H9 (cell line): ENCODE results near the gene USP7. TPM values are rescaled to one million over a fixed set of nuclear protein-coding genes. Genes with fewer than 3 reads are reported as not detected.

Experiments used
- DNase-seq: peaks from one replicate; pipeline ENCODE4 v3.0.0-alpha.2; 2017
- H2AFZ ChIP-seq: one replicate; pipeline ENCODE4 v1.6.1; 2013; ENCODE audit warnings: mild to moderate bottlenecking, low read length, control low read depth, moderate library complexity
- H2AK5ac ChIP-seq: 2 replicates; pipeline ENCODE4 v1.6.1; 2013; ENCODE audit warnings: low read length, control low read depth, mixed read lengths; ENCODE audit not compliant: insufficient read length
- H2BK120ac ChIP-seq: one replicate; pipeline ENCODE4 v1.6.1; 2013; ENCODE audit warnings: low read depth, mild to moderate bottlenecking, low read length, control low read depth, inconsistent platforms; ENCODE audit not compliant: poor library complexity, severe bottlenecking
- H2BK12ac ChIP-seq: 2 replicates; pipeline ENCODE4 v1.6.1; 2013; ENCODE audit warnings: low read length, control low read depth, mixed read lengths, low read depth; ENCODE audit not compliant: insufficient read length
- H2BK15ac ChIP-seq: 2 replicates; pipeline ENCODE4 v1.6.1; 2013; ENCODE audit warnings: low read depth, low read length, control low read depth
- H2BK20ac ChIP-seq: one replicate; pipeline ENCODE4 v1.6.1; 2013; ENCODE audit warnings: low read depth, mild to moderate bottlenecking, low read length, control low read depth, inconsistent platforms; ENCODE audit not compliant: poor library complexity, severe bottlenecking
- H2BK5ac ChIP-seq: 2 replicates; pipeline ENCODE4 v1.6.1; 2013; ENCODE audit warnings: low read length, control low read depth, mixed read lengths; ENCODE audit not compliant: insufficient read length
- H3K14ac ChIP-seq: 2 replicates; pipeline ENCODE4 v1.6.1; 2013; ENCODE audit warnings: low read length, control low read depth; ENCODE audit not compliant: insufficient read depth
- H3K18ac ChIP-seq: 2 replicates; pipeline ENCODE4 v1.6.1; 2013; ENCODE audit warnings: low read depth, mild to moderate bottlenecking, mixed read lengths, low read length, control low read depth; ENCODE audit not compliant: insufficient read length
- H3K23ac ChIP-seq: 2 replicates; pipeline ENCODE4 v1.6.1; 2013; ENCODE audit warnings: low read length, control low read depth, mixed read lengths, low read depth; ENCODE audit not compliant: insufficient read length
- H3K23me2 ChIP-seq: 2 replicates; pipeline ENCODE4 v1.6.1; 2013; ENCODE audit warnings: low read depth, mild to moderate bottlenecking, mixed read lengths, low read length, control low read depth; ENCODE audit not compliant: insufficient read length, poor library complexity, severe bottlenecking
- H3K27ac ChIP-seq: 2 replicates; pipeline ENCODE4 v1.5.1; 2013; ENCODE audit warnings: low read length, control low read depth, mixed read lengths, low read depth; ENCODE audit not compliant: insufficient read length
- H3K27me3 ChIP-seq: 2 replicates; pipeline ENCODE4 v1.6.1; 2013; ENCODE audit warnings: low read length, control low read depth, inconsistent platforms; ENCODE audit not compliant: insufficient read depth
- H3K4ac ChIP-seq: 2 replicates; pipeline ENCODE4 v1.6.1; 2013; ENCODE audit warnings: low read depth, mild to moderate bottlenecking, control low read depth, inconsistent platforms, low read length, moderate library complexity
- H3K4me1 ChIP-seq: 2 replicates; pipeline ENCODE4 v1.6.1; 2013; ENCODE audit warnings: low read length, control low read depth, inconsistent platforms; ENCODE audit not compliant: insufficient read depth
- H3K4me2 ChIP-seq: 2 replicates; pipeline ENCODE4 v1.6.1; 2013; ENCODE audit warnings: low read length, control low read depth, mixed read lengths; ENCODE audit not compliant: insufficient read length, insufficient read depth
- H3K56ac ChIP-seq: 2 replicates; pipeline ENCODE4 v1.6.1; 2013; ENCODE audit warnings: low read depth, mild to moderate bottlenecking, mixed read lengths, low read length, control low read depth; ENCODE audit not compliant: insufficient read length
- H3K79me1 ChIP-seq: 2 replicates; pipeline ENCODE4 v1.6.1; 2013; ENCODE audit warnings: low read depth, mild to moderate bottlenecking, moderate library complexity, low read length, control low read depth, inconsistent platforms; ENCODE audit not compliant: insufficient read depth, poor library complexity, severe bottlenecking
- H3K79me2 ChIP-seq: 2 replicates; pipeline ENCODE4 v1.6.1; 2013; ENCODE audit warnings: low read length, control low read depth, inconsistent platforms; ENCODE audit not compliant: insufficient read depth
- H3K9ac ChIP-seq: 2 replicates; pipeline ENCODE4 v1.6.1; 2013; ENCODE audit warnings: low read length, control low read depth, mixed read lengths; ENCODE audit not compliant: insufficient read length; ENCODE audit errors: extremely low read depth
- H3K9me3 ChIP-seq: one replicate; pipeline ENCODE4 v1.6.1; 2013; ENCODE audit warnings: low read depth, low read length, inconsistent platforms; ENCODE audit not compliant: control insufficient read depth
- H3T11ph ChIP-seq: one replicate; pipeline ENCODE4 v1.6.1; 2013; ENCODE audit warnings: mild to moderate bottlenecking, low read length, control low read depth, inconsistent platforms
- H4K20me1 ChIP-seq: one replicate; pipeline ENCODE4 v1.6.1; 2013; ENCODE audit not compliant: control insufficient read depth, insufficient read length, insufficient read depth
- H4K5ac ChIP-seq: 2 replicates; pipeline ENCODE4 v1.6.1; 2013; ENCODE audit warnings: low read depth, mild to moderate bottlenecking, mixed read lengths, low read length, control low read depth; ENCODE audit not compliant: insufficient read length
- H4K8ac ChIP-seq: replicated peaks from 2 replicates; pipeline ENCODE4 v1.6.1; 2013; ENCODE audit warnings: low read length, control low read depth, mixed read lengths, low read depth; ENCODE audit not compliant: insufficient read length
- H4K91ac ChIP-seq: 2 replicates; pipeline ENCODE4 v1.6.1; 2013; ENCODE audit warnings: low read depth, mild to moderate bottlenecking, moderate library complexity, mixed read lengths, low read length, control low read depth; ENCODE audit not compliant: insufficient read length
- H3K27ac Mint-ChIP-seq, 3 experiments: 2 replicates in 2 of 3; 3 replicates in 1 of 3; pipeline ENCODE4 v1.8.0; 2020 to 2021; ENCODE audit warnings: mixed read lengths in 3 of 3, mild to moderate bottlenecking in 1 of 3, moderate library complexity in 1 of 3
- H3K27me3 Mint-ChIP-seq: 2 replicates; pipeline ENCODE4 v1.8.0; 2021; ENCODE audit warnings: low read depth, mild to moderate bottlenecking, moderate library complexity, mixed read lengths
- H3K36me3 Mint-ChIP-seq, 3 experiments: 2 replicates in 2 of 3; 3 replicates in 1 of 3; pipeline ENCODE4 v1.8.0; 2020 to 2021; ENCODE audit warnings: low read depth in 3 of 3, mixed read lengths in 3 of 3; ENCODE audit not compliant: insufficient read depth in 1 of 3
- H3K4me1 Mint-ChIP-seq, 2 experiments: 2 replicates each; pipeline ENCODE4 v1.8.0; 2020; ENCODE audit warnings: mixed read lengths in 2 of 2
- H3K4me3 Mint-ChIP-seq, 2 experiments: 2 replicates in 1 of 2; 3 replicates in 1 of 2; pipeline ENCODE4 v1.8.0; 2020 to 2021; ENCODE audit warnings: mild to moderate bottlenecking in 2 of 2, mixed read lengths in 2 of 2, moderate library complexity in 1 of 2
- H3K9me3 Mint-ChIP-seq, 2 experiments: 2 replicates in 1 of 2; 3 replicates in 1 of 2; pipeline ENCODE4 v1.8.0; 2020; ENCODE audit warnings: mild to moderate bottlenecking in 2 of 2, mixed read lengths in 2 of 2, moderate library complexity in 1 of 2
- CTCF ChIP-seq: fragments of 200-600 bp; sonication (generic); conservative IDR thresholded peaks from 3 replicates; pipeline ENCODE4 v1.8.0; 2021; ENCODE audit warnings: antibody characterized with exemption, mild to moderate bottlenecking
- WGBS: extraction: QIAGEN DNeasy Blood & Tissue Kit; methylation state at CpG from one replicate; pipeline ENCODE4 v1.1.7; 2013; ENCODE audit warnings: missing lambda C conversion rate, low lambda C conversion rate, mixed read lengths; ENCODE audit not compliant: insufficient read length; ENCODE audit errors: extremely low coverage; 5-methylcytosine and 5-hydroxymethylcytosine counted together
- total RNA-seq: library from RNA; stranded (reverse); gene quantifications from 2 replicates; pipeline ENCODE4 v1.2.1, GENCODE V29; 2021

Gene USP7
- total RNA-seq, 1 experiment from 2014 or later: 192 TPM

GRCh38 chr16:8943966-8944759, 19.5 kb downstream of the USP7 start:
- Histone ChIP-seq H4K91ac (no peak overlapping the region), H3K4ac (no peak overlapping the region), H4K20me1 (peaks cover 3% of the 10 kb centered on the region), H4K5ac (no peak overlapping the region), H3K79me2 (peaks cover 89% of the 10 kb centered on the region; the same call in 1 of the 2 replicates), H3K27me3 (no peaks in the 10 kb centered on the region), H2BK12ac (no peak overlapping the region), H3K9me3 (no peaks in the 10 kb centered on the region), H3K4me1 (peaks cover 9% of the 10 kb centered on the region; the same call in 1 of the 2 replicates), H3K56ac (no peak overlapping the region), H2BK20ac (no peak overlapping the region), H3K9ac (no peak overlapping the region), H3T11ph (no peak overlapping the region), H3K79me1 (no peaks in the 10 kb centered on the region), H2BK15ac (no peak overlapping the region), H2BK120ac (no peak overlapping the region), H3K23ac (no peak overlapping the region), H3K4me2 (no peak overlapping the region), H2AK5ac (no peak overlapping the region), H3K27ac (no peak overlapping the region), H3K14ac (no peak overlapping the region), H3K18ac (no peak overlapping the region), H2BK5ac (no peak overlapping the region), H4K8ac (no peak overlapping the region), H2AFZ (no peak overlapping the region), H3K23me2 (no peaks in the 10 kb centered on the region)
- peak overlapping the region; percentile 71 to 95 (median 90); a peak in 6 of 7 replicates for H3K27ac Mint-ChIP-seq
- no peaks in the 10 kb centered on the region for H3K27me3 Mint-ChIP-seq
- H3K9me3 Mint-ChIP-seq: no peaks in the 10 kb centered on the region
- peaks cover 59 to 62% of the 10 kb centered on the region in 2 experiments for H3K4me1 Mint-ChIP-seq
- whole genome bisulfite sequencing: no CpG with 5 or more reads among the region's 5 CpGs
- H3K4me3 Mint-ChIP-seq: no peak overlapping the region; a peak in 1 of 5 replicates
- no peak for DNase-seq
- TF ChIP-seq CTCF: no peak
- H3K36me3 Mint-ChIP-seq: peaks cover 0 to 3% (median 0%) of the 10 kb centered on the region in 3 experiments; a peak in 3 of 7 replicates
